Adrenal gland (tissue), 5 donors: Measurements from ENCODE around the gene PRKG1.

ENCODE experiments used
- CTCF ChIP-seq, 6 experiments: fragments of 450-650 bp in 4 of 6; fragments of 200-600 bp in 2 of 6; sonication (generic) in 1 of 6; IDR thresholded peaks; 1 replicate in 5 of 6; 2 replicates in 1 of 6; pipeline versions ENCODE4 v1.5.1 to v1.8.0; 2016 to 2021; ENCODE audit warnings: antibody characterized with exemption in 6 of 6, mild to moderate bottlenecking in 2 of 6, moderate library complexity in 1 of 6
- POLR2A ChIP-seq, 2 donors: fragments of 450-650 bp; IDR thresholded peaks; one replicate each; pipeline ENCODE4 v1.6.1; 2017; ENCODE audit warnings: antibody characterized with exemption in 2 of 2, mild to moderate bottlenecking in 2 of 2, moderate library complexity in 1 of 2
- donor health status: DM: no; HTN: no; CAD: no.

- TF ChIP-seq CTCF (IDR thresholded peaks at IDR 0.05) (no peak), POLR2A (IDR thresholded peaks at IDR 0.05) (no peak)
Observed at GRCh38 chr10:52343439-52343838, 1269.2 kb downstream of the PRKG1 start.
